K562 (cell line): Measurements from ENCODE around the gene ZBTB46. TPM values are rescaled to one million over a fixed set of nuclear protein-coding genes. Genes with fewer than 3 reads are reported as not detected.

Experiments
- ATF7 ChIP-seq: fragments of 450-650 bp; IDR thresholded peaks from 2 replicates; pipeline ENCODE4 v1.7.1; 2014; ENCODE audit warnings: mild to moderate bottlenecking, moderate library complexity
- CREB3 ChIP-seq: fragments of 450-650 bp; conservative IDR thresholded peaks from 2 replicates; pipeline ENCODE4 v1.6.1; 2016; ENCODE audit warnings: missing genetic modification characterization, low read depth, mild to moderate bottlenecking, missing compliant biosample characterization, moderate library complexity
- CTCF ChIP-seq, 3 experiments: IDR thresholded peaks in 2 of 3; conservative IDR thresholded peaks in 1 of 3; 2 replicates each; pipeline ENCODE4 v1.5.1; 2011 to 2012; ENCODE audit warnings: low read length in 3 of 3, mild to moderate bottlenecking in 3 of 3, control low read depth in 2 of 3, improper control_type of control experiment in 1 of 3, inconsistent platforms in 1 of 3, low read depth in 1 of 3, mixed read lengths in 1 of 3, moderate library complexity in 1 of 3; ENCODE audit not compliant: insufficient read depth in 2 of 3
- E2F3 ChIP-seq: fragments of 250-450 bp; sonication (Bioruptor Pico); IDR thresholded peaks from 2 replicates; pipeline ENCODE4 v1.4.0; 2020; ENCODE audit warnings: mild to moderate bottlenecking
- E2F6 ChIP-seq, 2 experiments: IDR thresholded peaks; 2 replicates each; pipeline ENCODE4 v1.6.1; 2011; ENCODE audit warnings: borderline replicate concordance in 1 of 2, control low read depth in 1 of 2, low read depth in 1 of 2, low read length in 1 of 2, mild to moderate bottlenecking in 1 of 2, mixed read lengths in 1 of 2, moderate library complexity in 1 of 2; ENCODE audit not compliant: insufficient read depth in 1 of 2, insufficient read length in 1 of 2, poor library complexity in 1 of 2, severe bottlenecking in 1 of 2; ENCODE audit errors: extremely low read depth in 1 of 2
- GABPB2 ChIP-seq: fragments of 250-450 bp; sonication (Bioruptor Pico); conservative IDR thresholded peaks from 2 replicates; pipeline ENCODE4 v1.5.1; 2021; ENCODE audit warnings: mild to moderate bottlenecking
- GTF3C2 ChIP-seq: IDR thresholded peaks from 3 replicates; pipeline ENCODE4 v1.6.1; 2011; ENCODE audit warnings: borderline replicate concordance, mild to moderate bottlenecking, moderate library complexity; ENCODE audit not compliant: insufficient read length; ENCODE audit errors: extremely low read depth
- HDGF ChIP-seq: fragments of 450-650 bp; IDR thresholded peaks from 2 replicates; pipeline ENCODE4 v1.6.1; 2016
- HNRNPLL ChIP-seq: fragments of 200-400 bp; formaldehyde crosslinking; IDR thresholded peaks from 2 replicates; pipeline ENCODE4 v1.6.1; 2017; ENCODE audit warnings: low read length, low read depth, mild to moderate bottlenecking; ENCODE audit not compliant: poor library complexity, severe bottlenecking
- JUN ChIP-seq, 2 experiments: sonication (generic) in 1 of 2; formaldehyde crosslinking in 1 of 2; IDR thresholded peaks; 2 replicates each; pipeline versions ENCODE4 v1.6.1 to v1.8.0; 2012 to 2022; ENCODE audit warnings: borderline replicate concordance in 2 of 2, mild to moderate bottlenecking in 2 of 2, improper control_type of control experiment in 1 of 2, low read depth in 1 of 2, low read length in 1 of 2, missing genetic modification reagents in 1 of 2
- JUND ChIP-seq, 2 experiments: IDR thresholded peaks; 2 replicates in 1 of 2; 3 replicates in 1 of 2; pipeline ENCODE4 v1.6.1; 2011; ENCODE audit warnings: borderline replicate concordance in 2 of 2, low read depth in 2 of 2, low read length in 2 of 2, improper control_type of control experiment in 1 of 2, missing biosample characterization in 1 of 2, missing genetic modification characterization in 1 of 2, missing genetic modification reagents in 1 of 2
- NCOA2 ChIP-seq, 2 experiments: fragments of 450-650 bp; IDR thresholded peaks; 2 replicates each; pipeline ENCODE4 v1.6.1; 2018; ENCODE audit warnings: mild to moderate bottlenecking in 2 of 2, moderate library complexity in 1 of 2; ENCODE audit not compliant: partially characterized antibody in 2 of 2
- NR2C1 ChIP-seq, 2 experiments: fragments of 450-650 bp; IDR thresholded peaks; 2 replicates each; pipeline ENCODE4 v1.6.1; 2017; ENCODE audit warnings: mild to moderate bottlenecking in 2 of 2, antibody characterized with exemption in 1 of 2, inconsistent platforms in 1 of 2, missing compliant biosample characterization in 1 of 2, missing genetic modification characterization in 1 of 2
- SIN3A ChIP-seq, 2 experiments: fragments of 150-350 bp in 1 of 2; IDR thresholded peaks; 2 replicates each; pipeline ENCODE4 v1.6.1; 2011 to 2016; ENCODE audit warnings: borderline replicate concordance in 2 of 2, low read depth in 2 of 2, low read length in 2 of 2, mild to moderate bottlenecking in 2 of 2, moderate library complexity in 2 of 2; ENCODE audit not compliant: control insufficient read depth in 1 of 2
- SIX5 ChIP-seq, 2 experiments: IDR thresholded peaks; 2 replicates each; pipeline ENCODE4 v1.6.1; 2011; ENCODE audit warnings: low read length in 2 of 2, borderline replicate concordance in 1 of 2, low read depth in 1 of 2, mild to moderate bottlenecking in 1 of 2, moderate library complexity in 1 of 2; ENCODE audit not compliant: insufficient read depth in 1 of 2
- TRIM28 ChIP-seq: fragments of 450-650 bp; IDR thresholded peaks from 2 replicates; pipeline ENCODE4 v1.6.1; 2017
- ZNF184 ChIP-seq: sonication (generic); formaldehyde crosslinking; IDR thresholded peaks from 2 replicates; pipeline ENCODE4 v1.5.0; 2020; ENCODE audit warnings: missing genetic modification reagents
- polyA plus RNA-seq, 8 experiments: library from polyadenylated mRNA; depleted of rRNA in 4 of 8; stranded (reverse) in 5 of 8; unstranded in 3 of 8; fragments of >200 nt; fragmentation: Nextera tagmentation in 2 of 8; fragmentation: Illumina TruSeq in 1 of 8; extraction: Ambion mirVana in 2 of 8; extraction: Trizol in 1 of 8; gene quantifications; 2 replicates each; pipeline versions ENCODE4 v1.2.1 to v1.2.3, GENCODE V29; 2011 to 2014; ENCODE audit warnings: inconsistent platforms in 1 of 8, missing spikeins in 1 of 8
- total RNA-seq, 7 experiments: library from RNA; depleted of rRNA in 6 of 7; stranded (reverse); fragments of >200 nt in 6 of 7; fragmentation: Illumina TruSeq in 2 of 7; extraction: Trizol in 2 of 7; gene quantifications; 2 replicates each; pipeline versions ENCODE4 v1.2.1 to v1.2.3, GENCODE V29; 2011 to 2021; ENCODE audit warnings: low replicate concordance in 1 of 7

The ZBTB46 gene
- total and polyA plus RNA-seq, 9 of the 15 experiments (the other 6 are each of a cell fraction or from before 2014, with no cell fraction given) = 0.29 to 4.1 (median 1.1) TPM

GRCh38 chr20:63772781-63773518 lies 58.1 kb downstream of the ZBTB46 start (continued):
- TF ChIP-seq CTCF (IDR thresholded peaks at IDR 0.05 in 2 of 3, conservative IDR thresholded peaks at IDR 0.05 in 1 of 3; ENCODE audit: insufficient read depth in 2 of 3, low read depth in 1 of 3, low read length in 3 of 3) (no peak), GABPB2 (CRISPR knock-in tag) (no peak), HNRNPLL (no peak), SIX5 (IDR thresholded peaks at IDR 0.05; ENCODE audit: borderline replicate concordance in 1 of 2, insufficient read depth in 1 of 2, low read depth in 1 of 2, low read length in 2 of 2) (no peak), NCOA2 (IDR thresholded peaks at IDR 0.05; ENCODE audit: partially characterized antibody in 2 of 2) (no peak), E2F6 (IDR thresholded peaks at IDR 0.05; ENCODE audit: borderline replicate concordance in 1 of 2, extremely low read depth in 1 of 2, insufficient read depth in 1 of 2, insufficient read length in 1 of 2, low read depth in 1 of 2, low read length in 1 of 2, poor library complexity in 1 of 2, severe bottlenecking in 1 of 2) (peak in 1 of 2 experiments; percentile 53), JUND (IDR thresholded peaks at IDR 0.05; ENCODE audit: borderline replicate concordance, low read depth, low read length) (0 out of 2 replicates have a peak, but pooled peaks have one; percentile 19), JUND (tag; IDR thresholded peaks at IDR 0.05; ENCODE audit: borderline replicate concordance, low read depth, low read length) (no peak), ATF7 (peak; percentile 52), JUN (IDR thresholded peaks at IDR 0.05; ENCODE audit: borderline replicate concordance, low read depth, low read length) (no peak), JUN (CRISPR knock-in tag; IDR thresholded peaks at IDR 0.05; ENCODE audit: borderline replicate concordance) (no peak), GTF3C2 (no peak), TRIM28 (no peak), HDGF (no peak), ZNF184 (CRISPR knock-in tag) (no peak), SIN3A (IDR thresholded peaks at IDR 0.05; ENCODE audit: borderline replicate concordance in 2 of 2, control insufficient read depth in 1 of 2, low read depth in 2 of 2, low read length in 2 of 2) (no peak), E2F3 (CRISPR knock-in tag) (no peak), CREB3 (tag) (no peak), NR2C1 (IDR thresholded peaks at IDR 0.05) (peak; percentile 69; the same call in 1 of the 2 replicates), NR2C1 (tag; IDR thresholded peaks at IDR 0.05) (peak; percentile 53; the same call in 1 of the 2 replicates)
